Measurements from ENCODE around the gene BNC2.

- TF ChIP-seq EZH2 (IDR thresholded peaks at IDR 0.05) (no peak), FOXP2 (optimal IDR thresholded peaks at IDR 0.05; ENCODE audit: control extremely low read depth, extremely low read length, insufficient read depth) (no peak)
Observed at GRCh38 chr9:16640649-16641048, 229.8 kb downstream of the BNC2 start.
